GM10266 (cell line): ENCODE measurements around the gene CCT3.

Experiments used
- DNase-seq: peaks from one replicate; pipeline ENCODE4 v3.0.0; 2012; ENCODE audit errors: extremely low spot score
- CTCF ChIP-seq: IDR thresholded peaks from 2 replicates; pipeline ENCODE4 v1.5.1; 2012; ENCODE audit warnings: mild to moderate bottlenecking, low read depth; ENCODE audit not compliant: control insufficient read depth, insufficient read depth; ENCODE audit errors: missing control alignments

The CCT3 gene

GRCh38 chr1:156338180-156338976 is at the start of gene CCT3, which contains the start of gene TSACC:
Gene CCT3 (minus strand): TSS chr1:156338292. CDS start chr1:156338184, 108 bp downstream.
Gene TSACC (plus strand): TSS chr1:156338526. CDS start chr1:156339758, 1,232 bp downstream.
- peak; percentile 98 for DNase-seq
- no peak for TF ChIP-seq CTCF

GRCh38 chr1:156387870-156388173 is 49.7 kb upstream of the CCT3 start:
- no peak for TF ChIP-seq CTCF

GRCh38 chr1:156386949-156387869 is 49.1 kb upstream of the CCT3 start:
- no peak for TF ChIP-seq CTCF
- DNase-seq: no peak

More at GRCh38 chr1:156387870-156388173, 49.7 kb upstream of the CCT3 start:
- DNase-seq: no peak

- no peak for DNase-seq
- no peak for TF ChIP-seq CTCF
Observed at GRCh38 chr1:156386134-156386901, 48.2 kb upstream of the CCT3 start.

- TF ChIP-seq CTCF: peak; percentile 77
- DNase-seq: peak; percentile 86
Observed at GRCh38 chr1:156385534-156386031, 47.5 kb upstream of the CCT3 start.

GRCh38 chr1:156384658-156385057 is 46.6 kb upstream of the CCT3 start:
- no peak for TF ChIP-seq CTCF
- DNase-seq: no peak
